ENCODE results near the gene NAB2. TPM values are rescaled to one million over a fixed set of nuclear protein-coding genes. Genes with fewer than 3 reads are reported as not detected.
A peak's percentile ranks its signal among the peaks of the same experiment; 100 is the strongest.

The NAB2 gene
- total RNA-seq, 4 donors from 2014 or later = 44.1 to 89.6 (median 64.6) TPM

- peak; percentile 84 to 97 for DNase-seq (ENCODE audit: low spot score in 2 of 2)
Observed at GRCh38 chr12:57138526-57139272, 49.8 kb downstream of the NAB2 start.

GRCh38 chr12:57139796-57140649 lies 51.1 kb downstream of the NAB2 start:
- 78 to 83% methylated on average over 6 of the region's 6 CpGs for WGBS, 2 donors
- DNase-seq (ENCODE audit: low spot score in 2 of 2) = no peak
- intact Hi-C loops (cut with DNase I; ENCODE audit: low total_unique reads) = no loop called here
- no peak overlapping the region for H3K4me3 ChIP-seq (ENCODE audit: low read depth, poor library complexity, severe bottlenecking)
- no peak for TF ChIP-seq CTCF (IDR thresholded peaks at IDR 0.05)
- no peak for TF ChIP-seq POLR2A (IDR thresholded peaks at IDR 0.05)

More at GRCh38 chr12:57138526-57139272, 49.8 kb downstream of the NAB2 start:
- intact Hi-C loops (cut with DNase I; ENCODE audit: low total_unique reads) = no loop called here
- 53 to 59% methylated on average over 13 of the region's 13 CpGs for WGBS, 2 donors
- TF ChIP-seq POLR2A (IDR thresholded peaks at IDR 0.05) (no peak), CTCF (IDR thresholded peaks at IDR 0.05) (no peak)
- H3K4me3 ChIP-seq (ENCODE audit: low read depth, poor library complexity, severe bottlenecking) = no peak overlapping the region

GRCh38 chr12:57141249-57141648 lies 52.3 kb downstream of the NAB2 start:
- intact Hi-C loops (cut with DNase I; ENCODE audit: low total_unique reads) = no loop called here
- no peak for TF ChIP-seq POLR2A (IDR thresholded peaks at IDR 0.05)
- no peak for TF ChIP-seq CTCF (IDR thresholded peaks at IDR 0.05)
- H3K4me3 ChIP-seq (ENCODE audit: low read depth, poor library complexity, severe bottlenecking) = no peak overlapping the region
- DNase-seq (ENCODE audit: low spot score in 2 of 2) = no peak
- WGBS, 2 donors = 81 to 88% methylated on average over 8 of the region's 8 CpGs

- DNase-seq (ENCODE audit: low spot score in 2 of 2) = no peak
- intact Hi-C loops (cut with DNase I; ENCODE audit: low total_unique reads) = no loop called here
Observed at GRCh38 chr12:57142121-57142520, 53.2 kb downstream of the NAB2 start.

GRCh38 chr12:57142727-57143126 lies 53.8 kb downstream of the NAB2 start:
- H3K4me3 ChIP-seq (ENCODE audit: low read depth, poor library complexity, severe bottlenecking) = no peak overlapping the region
- TF ChIP-seq POLR2A (IDR thresholded peaks at IDR 0.05) (no peak), CTCF (IDR thresholded peaks at IDR 0.05) (no peak)
- 65 to 75% methylated on average over 7 of the region's 7 CpGs for WGBS, 2 donors

More at GRCh38 chr12:57142121-57142520, 53.2 kb downstream of the NAB2 start:
- TF ChIP-seq CTCF (IDR thresholded peaks at IDR 0.05) (no peak), POLR2A (IDR thresholded peaks at IDR 0.05) (no peak)
- WGBS, 2 donors = 76 to 85% methylated on average over 9 of the region's 9 CpGs
- no peak overlapping the region for H3K4me3 ChIP-seq (ENCODE audit: low read depth, poor library complexity, severe bottlenecking)

More at GRCh38 chr12:57142727-57143126, 53.8 kb downstream of the NAB2 start:
- DNase-seq (ENCODE audit: low spot score in 2 of 2) = no peak
- intact Hi-C loops (cut with DNase I; ENCODE audit: low total_unique reads) = no loop called here
